Activated T-helper 1 cell treated with anti-CD3 and anti-CD28 coated beads, Interleukin-12 subunit alpha, Interleukin-12 subunit beta, Interleukin-2, Interleukin-4 antibody, amounts not matched to agents 30 ng/mL and 10 ng/mL and 1 ng/mL, durations not matched to agents 14 hours and 24 hours and 36 hours (primary cell): Measurements from ENCODE around the gene ATP9B. TPM values are rescaled to one million over a fixed set of nuclear protein-coding genes. Genes with fewer than 3 reads are reported as not detected.

Experiments
- DNase-seq: peaks from one replicate; pipeline ENCODE4 v3.0.0; 2021; ENCODE audit warnings: low spot score
- H3K27ac Mint-ChIP-seq: one replicate; pipeline ENCODE4 v1.8.0; 2021; ENCODE audit warnings: mild to moderate bottlenecking, mixed read lengths
- H3K27me3 Mint-ChIP-seq: one replicate; pipeline ENCODE4 v1.8.0; 2022; ENCODE audit warnings: mild to moderate bottlenecking, moderate library complexity, mixed read lengths; ENCODE audit not compliant: insufficient read depth
- H3K36me3 Mint-ChIP-seq: one replicate; pipeline ENCODE4 v1.8.0; 2021; ENCODE audit warnings: low read depth, mixed read lengths
- H3K4me1 Mint-ChIP-seq: one replicate; pipeline ENCODE4 v1.8.0; 2021; ENCODE audit warnings: low read depth, mixed read lengths
- H3K4me3 Mint-ChIP-seq: one replicate; pipeline ENCODE4 v1.8.0; 2021; ENCODE audit warnings: mild to moderate bottlenecking, moderate library complexity, mixed read lengths
- H3K9me3 Mint-ChIP-seq: one replicate; pipeline ENCODE4 v1.8.0; 2021; ENCODE audit warnings: mixed read lengths
- intact Hi-C: fragments of 100-400 bp; cut with micrococcal nuclease; formaldehyde crosslinking; loops from one replicate; pipeline ENCODE4 v1.15.1; 2024
- total RNA-seq: library from RNA; stranded (reverse); gene quantifications from 2 replicates; pipeline ENCODE4 v1.2.3, GENCODE V29; 2022

ATP9B gene
- total RNA-seq, 1 donor from 2014 or later: 26.1 TPM

DNA sequence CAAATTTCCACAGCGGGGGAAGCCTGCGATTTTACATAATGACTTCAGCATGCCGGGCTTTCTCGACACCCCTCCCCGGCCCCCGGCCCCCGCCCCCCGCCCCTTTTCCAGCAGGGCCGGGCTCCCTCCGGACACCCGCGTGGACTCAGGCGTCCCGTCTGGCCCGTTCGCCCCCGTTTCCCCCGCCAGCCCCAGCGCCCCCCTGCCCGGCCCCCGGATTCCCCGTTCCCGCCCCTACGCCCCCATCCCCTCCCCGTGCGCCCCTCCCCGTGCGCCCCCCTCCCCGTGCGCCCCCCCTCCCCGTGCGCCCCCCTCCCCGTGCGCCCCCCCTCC is 326.1 kb downstream of the ATP9B start:
- Mint-ChIP-seq H3K9me3 (no peaks in the 10 kb centered on the region), H3K27me3 (peaks cover 16% of the 10 kb centered on the region), H3K36me3 (peaks cover 8% of the 10 kb centered on the region), H3K4me1 (peaks cover 24% of the 10 kb centered on the region), H3K4me3 (peak overlapping the region; percentile 82), H3K27ac (no peak overlapping the region)
- no peak for DNase-seq
- intact Hi-C loops: loop anchor here (1.0 to 10.0 kb wide), 8 partner anchors 11 to 640 kb away; partner anchors contain the start of genes ATP9B, RBFA and SLC66A2

DNA sequence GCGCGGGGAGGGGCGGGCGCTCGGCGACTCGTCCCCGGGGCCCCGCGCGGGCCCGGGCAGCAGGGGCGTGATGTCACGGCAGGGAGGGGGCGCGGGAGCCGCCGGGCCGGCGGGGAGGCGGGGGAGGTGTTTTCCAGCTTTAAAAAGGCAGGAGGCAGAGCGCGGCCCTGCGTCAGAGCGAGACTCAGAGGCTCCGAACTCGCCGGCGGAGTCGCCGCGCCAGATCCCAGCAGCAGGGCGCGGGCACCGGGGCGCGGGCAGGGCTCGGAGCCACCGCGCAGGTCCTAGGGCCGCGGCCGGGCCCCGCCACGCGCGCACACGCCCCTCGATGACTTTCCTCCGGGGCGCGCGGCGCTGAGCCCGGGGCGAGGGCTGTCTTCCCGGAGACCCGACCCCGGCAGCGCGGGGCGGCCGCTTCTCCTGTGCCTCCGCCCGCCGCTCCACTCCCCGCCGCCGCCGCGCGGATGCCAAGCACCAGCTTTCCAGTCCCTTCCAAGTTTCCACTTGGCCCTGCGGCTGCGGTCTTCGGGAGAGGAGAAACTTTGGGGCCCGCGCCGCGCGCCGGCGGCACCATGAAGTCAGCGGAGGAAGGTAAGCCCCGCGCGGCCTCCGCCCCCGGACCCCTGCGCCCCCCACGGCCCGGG is 326.7 kb downstream of the ATP9B start, which contains the start of gene NFATC1:
Gene NFATC1, plus strand, starts transcription at position 170 of the 644 bp plus-strand sequence. Its CDS starts 295 bp downstream, at position 465.
- H3K4me1 Mint-ChIP-seq: peaks cover 26% of the 10 kb centered on the region
- peak within 1 kb of the TSS; percentile 85 for H3K4me3 Mint-ChIP-seq
- peak within 1 kb of the TSS; percentile 85 for H3K27ac Mint-ChIP-seq
- intact Hi-C loops: loop anchor here (1.0 to 10.0 kb wide), 8 partner anchors 10 to 639 kb away; partner anchors contain the start of genes ATP9B, RBFA and SLC66A2
- H3K27me3 Mint-ChIP-seq: peaks cover 10% of the 10 kb centered on the region
- peak; percentile 44 for DNase-seq
- no peaks in the 10 kb centered on the region for H3K9me3 Mint-ChIP-seq
- peaks cover 10% of the 10 kb centered on the region for H3K36me3 Mint-ChIP-seq

DNA sequence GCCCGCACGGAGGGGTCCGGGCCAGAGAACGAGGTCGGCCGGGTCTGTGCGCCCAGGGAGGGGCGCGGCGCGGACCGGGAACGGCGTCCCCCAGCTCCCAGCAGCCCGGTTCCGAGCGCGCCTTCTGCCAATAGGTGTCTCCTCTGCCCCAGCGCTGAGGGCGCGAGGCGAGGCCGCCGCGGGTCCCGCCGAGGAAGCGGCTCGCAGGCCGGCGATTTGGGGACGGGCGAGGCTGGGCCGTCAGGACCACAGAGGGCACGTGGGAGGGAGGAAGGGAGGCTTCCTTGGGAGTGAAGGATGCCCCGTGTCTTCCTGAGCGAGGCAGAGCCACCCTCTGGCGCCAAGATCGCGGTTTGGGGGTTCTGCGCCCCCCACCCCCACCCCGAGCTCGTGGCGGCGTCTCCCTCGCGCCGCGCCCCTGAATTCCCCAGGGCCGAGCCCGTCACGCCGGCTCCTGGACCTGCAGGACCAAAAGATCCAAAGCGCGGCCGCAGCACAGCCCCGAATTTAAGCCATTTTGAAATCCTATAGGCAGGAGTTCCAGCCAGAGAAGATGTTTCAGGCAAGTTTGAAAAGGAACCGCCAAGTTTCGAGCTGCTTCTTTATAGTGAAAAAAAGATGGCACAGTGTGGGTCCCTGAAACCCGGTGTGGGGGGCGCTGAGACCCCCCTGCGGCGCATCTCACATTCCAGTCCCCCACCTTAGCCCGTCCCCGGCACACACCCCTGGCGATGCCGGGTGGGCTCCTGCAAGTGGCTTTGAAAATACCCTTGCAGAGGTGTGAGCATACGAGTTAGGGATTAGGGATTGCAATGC is 327.4 kb downstream of the ATP9B start:
- Mint-ChIP-seq H3K36me3 (peaks cover 16% of the 10 kb centered on the region), H3K27me3 (peaks cover 6% of the 10 kb centered on the region), H3K9me3 (no peaks in the 10 kb centered on the region), H3K27ac (peak overlapping the region; percentile 55), H3K4me1 (peaks cover 32% of the 10 kb centered on the region), H3K4me3 (peak overlapping the region; percentile 85)
- intact Hi-C loops: loop anchor here (5.0 to 10.0 kb wide), 2 partner anchors 41 to 558 kb away; partner anchors contain the start of gene SLC66A2
- peak; percentile 54 for DNase-seq

DNA sequence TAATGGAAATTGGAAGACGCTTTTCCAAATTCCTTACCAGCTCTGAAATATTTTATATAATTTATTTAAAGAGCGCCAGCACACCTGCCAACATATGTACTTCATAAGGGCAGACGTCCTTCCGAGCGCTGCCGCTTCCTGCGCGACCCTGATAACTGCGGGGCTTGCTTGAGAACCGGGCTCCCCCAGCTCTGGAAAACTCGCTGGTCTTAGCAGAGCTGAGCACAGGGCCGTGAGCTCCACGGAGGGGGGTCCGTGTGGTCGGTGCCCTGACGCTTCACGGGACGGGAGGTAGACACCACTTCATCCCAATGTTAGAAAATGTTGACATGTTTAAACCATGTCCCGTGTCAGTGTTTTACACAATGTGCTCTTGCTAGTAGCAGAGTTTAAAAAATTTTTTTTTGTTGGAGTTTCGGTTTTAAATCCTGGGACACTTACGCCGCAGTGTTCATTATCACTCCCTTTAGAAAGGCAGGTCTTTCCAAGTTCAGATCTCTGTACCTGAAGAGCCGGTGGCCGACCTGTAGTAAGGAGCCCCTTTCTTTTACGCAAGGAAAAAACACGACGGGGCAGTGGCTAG is 328.1 kb downstream of the ATP9B start:
- DNase-seq: no peak
- intact Hi-C loops: loop anchor here (5.0 to 10.0 kb wide), 2 partner anchors 40 to 557 kb away; partner anchors contain the start of gene SLC66A2
- peaks cover 3% of the 10 kb centered on the region for H3K27me3 Mint-ChIP-seq
- no peak overlapping the region for H3K27ac Mint-ChIP-seq
- no peaks in the 10 kb centered on the region for H3K9me3 Mint-ChIP-seq
- H3K36me3 Mint-ChIP-seq: peaks cover 18% of the 10 kb centered on the region
- H3K4me3 Mint-ChIP-seq: peak overlapping the region; percentile 90
- H3K4me1 Mint-ChIP-seq: peaks cover 36% of the 10 kb centered on the region

DNA sequence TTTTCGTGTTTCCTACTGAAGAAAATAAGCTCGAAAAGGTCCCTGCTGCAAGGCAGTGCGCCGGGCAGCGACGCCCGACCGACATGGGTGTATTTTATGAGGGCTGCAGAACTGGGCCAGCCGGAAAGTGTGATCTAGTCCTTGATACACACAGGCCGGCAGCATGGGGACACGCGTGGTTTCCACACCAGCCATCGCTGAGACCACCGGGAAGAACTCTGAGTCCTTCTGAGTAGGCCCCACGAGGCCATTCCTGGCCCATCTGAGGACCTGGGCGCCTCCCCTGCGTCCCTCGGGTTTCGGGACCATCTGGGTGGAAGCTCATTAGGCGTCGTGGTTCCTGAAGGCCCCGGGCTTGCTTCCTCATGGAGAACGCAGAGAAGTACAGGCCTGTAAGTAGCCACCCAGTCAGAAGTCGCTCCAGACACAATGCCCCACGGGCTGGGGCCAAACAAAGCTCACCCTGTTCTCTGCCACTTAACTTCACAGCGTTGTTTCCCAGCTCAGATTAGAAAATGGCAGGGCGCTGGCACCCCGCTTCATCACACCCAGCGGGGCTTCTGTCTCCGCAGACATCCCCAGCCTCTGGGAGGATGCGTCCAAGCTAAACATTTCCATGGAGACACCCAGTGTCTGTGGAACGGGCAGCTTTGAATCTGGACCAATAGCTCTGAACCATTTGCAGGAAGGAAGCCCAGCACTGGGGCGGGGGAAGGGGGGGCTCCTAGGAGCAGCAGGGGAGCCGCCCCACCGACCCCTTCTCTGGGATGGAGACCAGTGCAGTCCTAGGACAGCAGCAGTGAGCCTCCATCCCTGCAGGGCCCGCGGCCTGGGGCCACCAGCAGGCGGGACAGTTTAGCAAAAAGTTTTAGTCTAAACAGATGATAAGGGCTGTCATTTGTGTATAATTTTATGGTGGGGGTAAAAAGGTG is 328.9 kb downstream of the ATP9B start:
- intact Hi-C loops: loop anchor here (5.0 to 10.0 kb wide), 2 partner anchors 39 to 557 kb away; partner anchors contain the start of gene SLC66A2
- H3K27me3 Mint-ChIP-seq: no peaks in the 10 kb centered on the region
- peak overlapping the region; percentile 90 for H3K4me3 Mint-ChIP-seq
- DNase-seq: no peak
- H3K36me3 Mint-ChIP-seq: peaks cover 22% of the 10 kb centered on the region
- H3K27ac Mint-ChIP-seq: peak overlapping the region; percentile 98
- H3K9me3 Mint-ChIP-seq: no peaks in the 10 kb centered on the region
- H3K4me1 Mint-ChIP-seq: peaks cover 39% of the 10 kb centered on the region

DNA sequence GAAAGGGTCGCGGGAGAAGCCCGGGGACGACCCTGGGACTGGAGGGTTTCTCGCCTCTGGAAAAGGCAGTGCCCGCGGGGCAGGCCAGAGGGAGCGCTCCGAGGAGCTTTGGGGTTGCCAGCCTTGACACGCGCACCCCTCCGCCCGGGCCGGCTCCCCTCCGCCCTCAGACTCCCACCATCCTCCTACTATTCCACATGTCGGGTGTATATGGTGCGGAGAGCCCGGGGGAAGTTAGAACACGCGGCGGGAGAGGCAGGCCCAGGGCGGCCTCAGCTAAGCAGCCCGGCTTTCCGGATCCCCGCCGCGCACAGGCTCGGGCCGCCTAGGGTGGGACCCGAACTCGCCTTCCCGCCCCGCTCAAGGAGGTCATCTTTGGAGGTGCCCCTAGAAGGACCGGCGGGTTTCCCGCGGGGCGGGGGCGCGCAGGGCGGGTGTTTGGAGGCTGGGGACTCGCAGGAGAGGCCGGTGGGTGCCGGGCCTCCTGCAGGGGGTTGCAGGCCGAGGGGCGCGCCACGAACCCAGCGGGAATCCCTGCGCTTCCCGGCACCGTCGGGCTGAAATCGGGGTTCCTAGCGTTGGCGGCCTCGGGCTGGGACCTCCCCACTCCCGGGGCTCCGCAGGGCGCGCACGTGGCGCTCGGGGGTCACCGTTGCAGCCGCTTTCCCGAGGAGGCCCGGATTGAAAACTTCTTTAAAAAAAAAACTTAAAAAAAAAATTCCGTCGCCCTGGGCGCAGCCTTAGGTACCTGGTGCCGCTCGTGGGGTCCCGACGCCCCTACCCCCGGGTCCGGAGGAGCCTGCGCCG is 330.3 kb downstream of the ATP9B start:
- intact Hi-C loops: loop anchor here (5.0 to 10.0 kb wide), 2 partner anchors 38 to 555 kb away; partner anchors contain the start of gene SLC66A2
- DNase-seq: peak; percentile 31
- H3K36me3 Mint-ChIP-seq: peaks cover 28% of the 10 kb centered on the region
- H3K4me3 Mint-ChIP-seq: peak overlapping the region; percentile 90
- H3K27me3 Mint-ChIP-seq: no peaks in the 10 kb centered on the region
- H3K27ac Mint-ChIP-seq: peak overlapping the region; percentile 98
- peaks cover 47% of the 10 kb centered on the region for H3K4me1 Mint-ChIP-seq
- no peaks in the 10 kb centered on the region for H3K9me3 Mint-ChIP-seq

GRCh38 chr18:79400091-79400590 is 330.9 kb downstream of the ATP9B start:
- DNase-seq: peak; percentile 48
- H3K27me3 Mint-ChIP-seq: no peaks in the 10 kb centered on the region
- no peaks in the 10 kb centered on the region for H3K9me3 Mint-ChIP-seq
- no peak overlapping the region for H3K4me3 Mint-ChIP-seq
- no peak overlapping the region for H3K27ac Mint-ChIP-seq
- H3K36me3 Mint-ChIP-seq: peaks cover 28% of the 10 kb centered on the region
- intact Hi-C loops: no loop called here
- peaks cover 54% of the 10 kb centered on the region for H3K4me1 Mint-ChIP-seq

- H3K27ac Mint-ChIP-seq: peak overlapping the region; percentile 96
- peak; percentile 34 for DNase-seq
- peak overlapping the region; percentile 84 for H3K4me3 Mint-ChIP-seq
- no peaks in the 10 kb centered on the region for H3K9me3 Mint-ChIP-seq
- H3K4me1 Mint-ChIP-seq: peaks cover 61% of the 10 kb centered on the region
- intact Hi-C loops: loop anchor here (1.0 kb wide), 1 partner anchor 123 kb away; no protein-coding TSS in a partner anchor
- peaks cover 30% of the 10 kb centered on the region for H3K36me3 Mint-ChIP-seq
- H3K27me3 Mint-ChIP-seq: no peaks in the 10 kb centered on the region
Observed at GRCh38 chr18:79400591-79401381, 331.6 kb downstream of the ATP9B start.

- Mint-ChIP-seq H3K4me1 (peaks cover 69% of the 10 kb centered on the region), H3K4me3 (peak overlapping the region; percentile 84), H3K27ac (peak overlapping the region; percentile 96), H3K27me3 (no peaks in the 10 kb centered on the region), H3K9me3 (no peaks in the 10 kb centered on the region), H3K36me3 (peaks cover 37% of the 10 kb centered on the region)
- intact Hi-C loops: loop anchor here (1.0 kb wide), 1 partner anchor 122 kb away; no protein-coding TSS in a partner anchor
- no peak for DNase-seq
Observed at GRCh38 chr18:79401494-79402208, 332.5 kb downstream of the ATP9B start.

- Mint-ChIP-seq H3K9me3 (no peaks in the 10 kb centered on the region), H3K27ac (peak overlapping the region; percentile 71), H3K27me3 (no peaks in the 10 kb centered on the region), H3K4me1 (peaks cover 69% of the 10 kb centered on the region), H3K36me3 (peaks cover 37% of the 10 kb centered on the region), H3K4me3 (peak overlapping the region; percentile 84)
- intact Hi-C loops: no loop called here
- no peak for DNase-seq
Observed at GRCh38 chr18:79402209-79402576, 333.0 kb downstream of the ATP9B start.
